GM12864 (cell line): ENCODE results near the gene LPP.

ENCODE experiments used
- DNase-seq: peaks from one replicate; pipeline ENCODE4 v3.0.0-alpha.2; 2011; ENCODE audit warnings: low read depth
- H3K4me3 ChIP-seq: 2 replicates; pipeline ENCODE4 v1.5.1; 2011; ENCODE audit warnings: mild to moderate bottlenecking, low read depth, low read length, control low read depth
- TF ChIP-seq, protein P1 (sequence below): IDR thresholded peaks from 2 replicates; pipeline ENCODE4 v1.5.1; 2011; ENCODE audit warnings: low read depth, mild to moderate bottlenecking, moderate library complexity, low read length, control low read depth, inconsistent platforms; ENCODE audit errors: missing control alignments

LPP gene

DNA sequence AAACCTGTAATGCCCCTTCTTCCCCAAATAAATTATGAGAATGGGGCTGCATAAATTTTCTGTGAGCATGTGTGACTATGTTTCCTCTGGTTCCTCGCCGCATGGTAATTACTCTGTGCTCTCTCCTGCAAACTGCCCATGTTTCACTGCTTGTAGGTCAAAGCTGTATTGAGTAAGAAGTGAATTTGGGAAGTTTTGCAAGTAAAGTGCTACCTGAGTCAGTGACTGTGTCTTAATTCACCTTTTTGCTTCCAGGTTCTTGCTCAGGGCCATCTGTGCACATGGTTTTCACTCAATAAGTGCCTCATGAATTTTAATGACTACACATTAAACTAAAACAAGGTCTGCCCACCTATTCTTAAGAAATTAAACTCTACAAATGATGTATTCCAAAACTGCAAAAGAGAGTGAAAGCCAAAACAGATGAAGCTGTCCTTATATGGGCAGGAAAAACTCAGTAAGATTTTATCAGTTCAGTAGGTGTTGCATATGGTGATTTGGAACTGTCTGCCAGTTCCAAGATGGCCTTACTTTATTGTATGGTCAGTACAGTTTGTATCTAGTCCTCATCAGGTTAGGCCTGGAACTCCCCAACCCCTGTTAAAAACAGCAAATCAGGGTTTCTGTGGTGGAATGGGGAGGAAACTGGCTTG is 100.0 kb downstream of the LPP start:
- DNase-seq: no peak
- no peak overlapping the region for H3K4me3 ChIP-seq
- TF ChIP-seq, protein P1, sequence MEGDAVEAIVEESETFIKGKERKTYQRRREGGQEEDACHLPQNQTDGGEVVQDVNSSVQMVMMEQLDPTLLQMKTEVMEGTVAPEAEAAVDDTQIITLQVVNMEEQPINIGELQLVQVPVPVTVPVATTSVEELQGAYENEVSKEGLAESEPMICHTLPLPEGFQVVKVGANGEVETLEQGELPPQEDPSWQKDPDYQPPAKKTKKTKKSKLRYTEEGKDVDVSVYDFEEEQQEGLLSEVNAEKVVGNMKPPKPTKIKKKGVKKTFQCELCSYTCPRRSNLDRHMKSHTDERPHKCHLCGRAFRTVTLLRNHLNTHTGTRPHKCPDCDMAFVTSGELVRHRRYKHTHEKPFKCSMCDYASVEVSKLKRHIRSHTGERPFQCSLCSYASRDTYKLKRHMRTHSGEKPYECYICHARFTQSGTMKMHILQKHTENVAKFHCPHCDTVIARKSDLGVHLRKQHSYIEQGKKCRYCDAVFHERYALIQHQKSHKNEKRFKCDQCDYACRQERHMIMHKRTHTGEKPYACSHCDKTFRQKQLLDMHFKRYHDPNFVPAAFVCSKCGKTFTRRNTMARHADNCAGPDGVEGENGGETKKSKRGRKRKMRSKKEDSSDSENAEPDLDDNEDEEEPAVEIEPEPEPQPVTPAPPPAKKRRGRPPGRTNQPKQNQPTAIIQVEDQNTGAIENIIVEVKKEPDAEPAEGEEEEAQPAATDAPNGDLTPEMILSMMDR: no peak

- TF ChIP-seq, protein P1: no peak
- H3K4me3 ChIP-seq: no peak overlapping the region
- DNase-seq: no peak
Observed at GRCh38 chr3:188254520-188255070, 100.6 kb downstream of the LPP start.

GRCh38 chr3:188255190-188255589 is 101.2 kb downstream of the LPP start:
- DNase-seq: no peak
- H3K4me3 ChIP-seq: no peak overlapping the region
- TF ChIP-seq, protein P1: no peak

- DNase-seq: no peak
- TF ChIP-seq, protein P1: no peak
- H3K4me3 ChIP-seq: no peak overlapping the region
Observed at GRCh38 chr3:188256758-188257157, 102.8 kb downstream of the LPP start.

- H3K4me3 ChIP-seq: no peak overlapping the region
- TF ChIP-seq, protein P1: no peak
- no peak for DNase-seq
Observed at GRCh38 chr3:188257384-188258026, 103.5 kb downstream of the LPP start.

DNA sequence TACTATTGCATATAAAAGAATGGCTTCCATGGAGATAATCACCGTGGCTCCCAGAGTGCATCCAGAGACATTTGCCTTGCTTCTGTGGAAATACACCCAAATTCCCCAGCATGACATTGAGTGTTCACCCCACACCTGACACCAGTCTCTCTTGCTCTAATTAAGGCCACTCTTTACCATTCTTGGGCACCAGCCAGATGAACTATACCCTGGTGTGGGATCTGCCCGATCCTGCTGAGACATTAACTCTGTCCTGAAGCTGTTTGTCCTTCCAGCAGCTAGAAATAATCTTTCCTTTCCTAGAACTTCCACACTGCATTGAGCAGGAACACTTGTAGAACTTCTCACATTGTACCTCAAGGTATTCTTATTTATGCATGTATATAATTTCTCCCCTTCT is 105.2 kb downstream of the LPP start:
- TF ChIP-seq, protein P1: no peak
- no peak for DNase-seq
- H3K4me3 ChIP-seq: no peak overlapping the region
